ACHN (cell line): Measurements from ENCODE around the gene FANCC.

Source experiments
- DNase-seq: peaks from one replicate; pipeline ENCODE4 v3.0.0-alpha.2; 2015
- in situ Hi-C: cut with HindIII; loops from 2 replicates; pipeline ENCODE4 v1.10.0; 2017; ENCODE audit warnings: low sequenced_read_pairs, low pct_ligation_motif_present, low pct_unique_long_range_greater_than_20kb

Gene FANCC

GRCh38 chr9:95053611-95054570, 263.6 kb downstream of the FANCC start:
- in situ Hi-C loops: no loop called here
- DNase-seq: no peak

- in situ Hi-C loops: no loop called here
- DNase-seq: no peak
Measured at GRCh38 chr9:95049761-95050160, 267.7 kb downstream of the FANCC start.
